Measurements from ENCODE around the gene THAP7.

- no peak for TF ChIP-seq CTCF (IDR thresholded peaks at IDR 0.05)
- no peak for TF ChIP-seq EZH2 (IDR thresholded peaks at IDR 0.05)
- TF ChIP-seq EZH2phosphoT487 (IDR thresholded peaks at IDR 0.05): no peak
Observed at GRCh38 chr22:20980523-20980922, 21.4 kb downstream of the THAP7 start.

Measured in neural progenitor cell (in vitro differentiated cells).